ENCODE measurements around the gene THSD7B. TPM values are rescaled to one million over a fixed set of nuclear protein-coding genes. Genes with fewer than 3 reads are reported as not detected.

The THSD7B gene
- total RNA-seq, 4 donors from 2014 or later = 0.27 TPM; not detected in 3

DNA sequence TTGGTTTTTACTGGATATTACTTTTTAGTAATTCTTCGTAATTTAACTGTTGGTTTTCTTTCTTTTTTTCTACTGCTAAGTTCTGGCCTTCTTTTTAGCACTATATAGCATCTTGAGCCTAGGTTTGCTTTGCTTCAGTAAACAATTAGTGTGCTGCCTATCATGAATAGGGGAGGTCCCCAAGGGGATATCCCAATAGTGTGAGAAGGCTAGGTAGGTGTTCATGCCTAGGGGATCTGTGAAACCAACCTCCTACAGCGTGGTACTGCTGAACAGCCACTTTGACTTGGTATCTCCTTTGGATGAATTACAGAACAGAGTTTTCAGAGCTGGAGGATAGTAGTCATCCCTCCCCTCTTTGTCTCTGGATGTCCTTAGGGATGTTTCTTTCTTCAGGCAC, 888.7 kb downstream of the THSD7B start:
- Histone ChIP-seq H3K27me3 (no peaks in the 10 kb centered on the region), H3K4me1 (no peaks in the 10 kb centered on the region), H3K27ac (no peak overlapping the region), H3K4me3 (no peak overlapping the region), H3K36me3 (no peaks in the 10 kb centered on the region), H3K9me3 (no peaks in the 10 kb centered on the region)
- intact Hi-C loops (cut with DNase I; ENCODE audit: low total_unique reads) (no loop called here), in situ Hi-C loops (cut with MboI; ENCODE audit: low pct_ligation_motif_present in 1 of 4, low pct_unique_long_range_greater_than_20kb in 1 of 4, low sequenced_read_pairs in 3 of 4) (no loop called here)
- no peak for DNase-seq
- TF ChIP-seq EP300 (IDR thresholded peaks at IDR 0.05; ENCODE audit: low read depth) (no peak), POLR2AphosphoS5 (IDR thresholded peaks at IDR 0.05) (no peak), POLR2A (IDR thresholded peaks at IDR 0.05) (no peak)
- TF ChIP-seq, protein P1, sequence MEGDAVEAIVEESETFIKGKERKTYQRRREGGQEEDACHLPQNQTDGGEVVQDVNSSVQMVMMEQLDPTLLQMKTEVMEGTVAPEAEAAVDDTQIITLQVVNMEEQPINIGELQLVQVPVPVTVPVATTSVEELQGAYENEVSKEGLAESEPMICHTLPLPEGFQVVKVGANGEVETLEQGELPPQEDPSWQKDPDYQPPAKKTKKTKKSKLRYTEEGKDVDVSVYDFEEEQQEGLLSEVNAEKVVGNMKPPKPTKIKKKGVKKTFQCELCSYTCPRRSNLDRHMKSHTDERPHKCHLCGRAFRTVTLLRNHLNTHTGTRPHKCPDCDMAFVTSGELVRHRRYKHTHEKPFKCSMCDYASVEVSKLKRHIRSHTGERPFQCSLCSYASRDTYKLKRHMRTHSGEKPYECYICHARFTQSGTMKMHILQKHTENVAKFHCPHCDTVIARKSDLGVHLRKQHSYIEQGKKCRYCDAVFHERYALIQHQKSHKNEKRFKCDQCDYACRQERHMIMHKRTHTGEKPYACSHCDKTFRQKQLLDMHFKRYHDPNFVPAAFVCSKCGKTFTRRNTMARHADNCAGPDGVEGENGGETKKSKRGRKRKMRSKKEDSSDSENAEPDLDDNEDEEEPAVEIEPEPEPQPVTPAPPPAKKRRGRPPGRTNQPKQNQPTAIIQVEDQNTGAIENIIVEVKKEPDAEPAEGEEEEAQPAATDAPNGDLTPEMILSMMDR (IDR thresholded peaks at IDR 0.05) = no peak
- WGBS, 2 donors (ENCODE audit: low coverage in 1 of 2) = 69 to 71% methylated on average over 1 to 2 of the region's 2 CpGs

- 79 to 96% methylated on average over 3 of the region's 3 CpGs for WGBS, 2 donors (ENCODE audit: low coverage in 1 of 2)
- in situ Hi-C loops (cut with MboI; ENCODE audit: low pct_ligation_motif_present in 1 of 4, low pct_unique_long_range_greater_than_20kb in 1 of 4, low sequenced_read_pairs in 3 of 4) = no loop called here
- no peak for DNase-seq
- no peaks in the 10 kb centered on the region for H3K4me1 ChIP-seq
- no peaks in the 10 kb centered on the region for H3K9me3 ChIP-seq
- intact Hi-C loops (cut with DNase I; ENCODE audit: low total_unique reads) = no loop called here
- H3K36me3 ChIP-seq = no peaks in the 10 kb centered on the region
- no peaks in the 10 kb centered on the region for H3K27me3 ChIP-seq
- H3K27ac ChIP-seq = no peak overlapping the region
- TF ChIP-seq, protein P1 (IDR thresholded peaks at IDR 0.05) = no peak
- TF ChIP-seq EP300 (IDR thresholded peaks at IDR 0.05; ENCODE audit: low read depth) = no peak
- no peak for TF ChIP-seq POLR2A (IDR thresholded peaks at IDR 0.05)
- no peak for TF ChIP-seq POLR2AphosphoS5 (IDR thresholded peaks at IDR 0.05)
- no peak overlapping the region for H3K4me3 ChIP-seq
Measured at GRCh38 chr2:137655814-137656213, 890.5 kb downstream of the THSD7B start.

- WGBS, 2 donors (ENCODE audit: low coverage in 1 of 2) = 78 to 88% methylated on average over 3 to 4 of the region's 4 CpGs
- intact Hi-C loops (cut with DNase I; ENCODE audit: low total_unique reads) (no loop called here), in situ Hi-C loops (cut with MboI; ENCODE audit: low pct_ligation_motif_present in 1 of 4, low pct_unique_long_range_greater_than_20kb in 1 of 4, low sequenced_read_pairs in 3 of 4) (no loop called here)
- Histone ChIP-seq H3K27ac (no peak overlapping the region), H3K9me3 (no peaks in the 10 kb centered on the region), H3K27me3 (no peaks in the 10 kb centered on the region), H3K36me3 (no peaks in the 10 kb centered on the region), H3K4me3 (no peak overlapping the region), H3K4me1 (no peaks in the 10 kb centered on the region)
- DNase-seq = no peak
- TF ChIP-seq POLR2AphosphoS5 (IDR thresholded peaks at IDR 0.05) (no peak), POLR2A (IDR thresholded peaks at IDR 0.05) (no peak), EP300 (IDR thresholded peaks at IDR 0.05; ENCODE audit: low read depth) (no peak)
- TF ChIP-seq, protein P1 (IDR thresholded peaks at IDR 0.05) = no peak
Measured at GRCh38 chr2:137658433-137658832, 893.1 kb downstream of the THSD7B start.

DNA sequence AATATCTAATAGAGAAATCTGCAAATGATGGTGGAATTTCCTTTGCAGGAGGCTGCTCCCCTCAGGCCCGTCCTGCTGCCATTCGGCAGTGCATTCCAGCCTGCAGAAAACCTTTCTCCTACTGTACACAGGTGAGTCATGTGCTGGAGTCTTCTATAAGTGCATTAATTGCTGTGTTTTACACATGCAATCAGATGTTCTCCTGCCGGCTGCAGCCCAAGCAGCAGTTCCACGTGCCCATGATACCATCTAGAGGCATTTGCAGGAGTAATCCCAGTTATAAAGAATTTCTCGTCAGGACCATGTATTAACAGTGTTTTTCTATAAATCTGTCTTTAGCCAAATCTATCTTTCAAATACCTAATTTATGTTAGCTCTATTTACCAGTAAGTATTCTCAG, 894.3 kb downstream of the THSD7B start:
- intact Hi-C loops (cut with DNase I; ENCODE audit: low total_unique reads) = no loop called here
- in situ Hi-C loops (cut with MboI; ENCODE audit: low pct_ligation_motif_present in 1 of 4, low pct_unique_long_range_greater_than_20kb in 1 of 4, low sequenced_read_pairs in 3 of 4) = no loop called here
- H3K4me3 ChIP-seq = no peak overlapping the region
- TF ChIP-seq EP300 (IDR thresholded peaks at IDR 0.05; ENCODE audit: low read depth) = no peak
- TF ChIP-seq, protein P1 (IDR thresholded peaks at IDR 0.05) = peak in 3 of 5 experiments; percentile 23 to 41 (median 28)
- no peaks in the 10 kb centered on the region for H3K4me1 ChIP-seq
- WGBS, 2 donors (ENCODE audit: low coverage in 1 of 2) = 25 to 43% methylated on average over 4 to 5 of the region's 5 CpGs
- H3K36me3 ChIP-seq = no peaks in the 10 kb centered on the region
- no peaks in the 10 kb centered on the region for H3K9me3 ChIP-seq
- no peaks in the 10 kb centered on the region for H3K27me3 ChIP-seq
- H3K27ac ChIP-seq = no peak overlapping the region
- peak; percentile 23 for DNase-seq
